ENCODE measurements around the gene KCNN2. TPM values are rescaled to one million over a fixed set of nuclear protein-coding genes. Genes with fewer than 3 reads are reported as not detected.

KCNN2 gene
- not detected in 2 replicates for total RNA-seq

- Histone ChIP-seq H3K27me3 (ENCODE audit: insufficient read depth, low read length) (peaks cover 24% of the 10 kb centered on the region), H2AFZ (ENCODE audit: low read length) (no peak within 1 kb of the TSS), H3K9me3 (ENCODE audit: low read depth, low read length) (no peaks in the 10 kb centered on the region), H3K4me2 (ENCODE audit: insufficient read depth, low read length) (no peak within 1 kb of the TSS), H3K79me2 (ENCODE audit: insufficient read depth, low read length) (no peaks in the 10 kb centered on the region), H3K27ac (ENCODE audit: low read depth, low read length) (no peak within 1 kb of the TSS), H3K4me1 (ENCODE audit: insufficient read depth, low read length) (no peaks in the 10 kb centered on the region), H4K20me1 (ENCODE audit: insufficient read depth, low read length) (no peaks in the 10 kb centered on the region), H3K4me3 (ENCODE audit: insufficient read depth, low read length) (no peak within 1 kb of the TSS), H3K36me3 (ENCODE audit: insufficient read depth, low read length) (no peaks in the 10 kb centered on the region)
- TF ChIP-seq, protein P1, sequence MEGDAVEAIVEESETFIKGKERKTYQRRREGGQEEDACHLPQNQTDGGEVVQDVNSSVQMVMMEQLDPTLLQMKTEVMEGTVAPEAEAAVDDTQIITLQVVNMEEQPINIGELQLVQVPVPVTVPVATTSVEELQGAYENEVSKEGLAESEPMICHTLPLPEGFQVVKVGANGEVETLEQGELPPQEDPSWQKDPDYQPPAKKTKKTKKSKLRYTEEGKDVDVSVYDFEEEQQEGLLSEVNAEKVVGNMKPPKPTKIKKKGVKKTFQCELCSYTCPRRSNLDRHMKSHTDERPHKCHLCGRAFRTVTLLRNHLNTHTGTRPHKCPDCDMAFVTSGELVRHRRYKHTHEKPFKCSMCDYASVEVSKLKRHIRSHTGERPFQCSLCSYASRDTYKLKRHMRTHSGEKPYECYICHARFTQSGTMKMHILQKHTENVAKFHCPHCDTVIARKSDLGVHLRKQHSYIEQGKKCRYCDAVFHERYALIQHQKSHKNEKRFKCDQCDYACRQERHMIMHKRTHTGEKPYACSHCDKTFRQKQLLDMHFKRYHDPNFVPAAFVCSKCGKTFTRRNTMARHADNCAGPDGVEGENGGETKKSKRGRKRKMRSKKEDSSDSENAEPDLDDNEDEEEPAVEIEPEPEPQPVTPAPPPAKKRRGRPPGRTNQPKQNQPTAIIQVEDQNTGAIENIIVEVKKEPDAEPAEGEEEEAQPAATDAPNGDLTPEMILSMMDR (IDR thresholded peaks at IDR 0.05; ENCODE audit: extremely low read depth, low read depth, low read length): no peak
- peak; percentile 68 for DNase-seq (ENCODE audit: insufficient read length, low spot score, missing footprints)
Observed at GRCh38 chr5:114361724-114362196, at the start of gene KCNN2. Gene KCNN2, plus strand, starts transcription at chr5:114362070. Its CDS starts 70 bp downstream, at chr5:114362140.

DNA sequence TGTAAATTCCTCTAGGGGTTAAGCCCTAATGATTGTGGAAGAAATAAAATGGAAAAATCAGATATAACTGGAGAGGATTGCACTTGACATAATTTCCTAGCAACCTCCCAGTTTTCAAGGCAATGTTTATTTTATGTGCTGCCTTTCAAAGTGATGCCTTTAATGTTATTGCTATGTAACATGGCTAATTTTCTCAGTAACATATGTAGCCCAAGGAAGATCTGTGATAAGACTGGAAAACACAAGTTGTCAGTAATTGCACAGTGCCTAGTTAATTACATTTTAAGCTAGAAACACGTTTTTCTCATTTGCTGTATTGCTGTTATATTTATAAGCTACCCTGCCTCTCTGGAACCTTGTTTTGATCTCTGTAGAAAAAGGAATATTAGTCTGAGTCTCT lies 49.2 kb upstream of the KCNN2 start:
- Histone ChIP-seq H4K20me1 (ENCODE audit: insufficient read depth, low read length) (no peaks in the 10 kb centered on the region), H3K27ac (ENCODE audit: low read depth, low read length) (no peak overlapping the region), H3K27me3 (ENCODE audit: insufficient read depth, low read length) (no peaks in the 10 kb centered on the region), H3K9me3 (ENCODE audit: low read depth, low read length) (no peaks in the 10 kb centered on the region), H3K36me3 (ENCODE audit: insufficient read depth, low read length) (no peaks in the 10 kb centered on the region), H3K4me1 (ENCODE audit: insufficient read depth, low read length) (no peaks in the 10 kb centered on the region), H2AFZ (ENCODE audit: low read length) (no peak overlapping the region), H3K79me2 (ENCODE audit: insufficient read depth, low read length) (no peaks in the 10 kb centered on the region), H3K4me3 (ENCODE audit: insufficient read depth, low read length) (no peak overlapping the region), H3K4me2 (ENCODE audit: insufficient read depth, low read length) (no peak overlapping the region)
- no peak for DNase-seq (ENCODE audit: insufficient read length, low spot score, missing footprints)
- TF ChIP-seq, protein P1 (IDR thresholded peaks at IDR 0.05; ENCODE audit: extremely low read depth, low read depth, low read length): no peak

DNA sequence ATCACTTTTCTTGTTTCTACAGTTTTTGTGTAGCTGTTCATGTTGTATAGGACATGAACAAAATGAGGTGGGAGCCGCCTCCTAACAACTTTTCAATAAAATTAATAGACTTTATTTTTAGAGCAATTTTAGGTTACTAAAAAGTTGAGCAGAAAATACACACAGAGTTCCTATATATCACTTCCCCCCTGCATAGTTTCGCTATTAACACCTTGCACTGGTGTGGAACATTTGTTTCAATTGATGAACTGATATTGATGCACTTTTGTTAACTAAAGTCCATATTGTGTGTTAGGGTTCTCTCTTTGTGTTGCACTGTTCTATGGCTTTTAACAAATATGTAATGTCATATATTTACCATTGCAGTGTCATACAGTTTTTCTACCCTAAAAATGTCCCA lies 47.8 kb upstream of the KCNN2 start:
- Histone ChIP-seq H3K27me3 (ENCODE audit: insufficient read depth, low read length) (no peaks in the 10 kb centered on the region), H3K79me2 (ENCODE audit: insufficient read depth, low read length) (no peaks in the 10 kb centered on the region), H3K27ac (ENCODE audit: low read depth, low read length) (no peak overlapping the region), H2AFZ (ENCODE audit: low read length) (no peak overlapping the region), H3K9me3 (ENCODE audit: low read depth, low read length) (no peaks in the 10 kb centered on the region), H4K20me1 (ENCODE audit: insufficient read depth, low read length) (no peaks in the 10 kb centered on the region), H3K4me3 (ENCODE audit: insufficient read depth, low read length) (no peak overlapping the region), H3K4me1 (ENCODE audit: insufficient read depth, low read length) (no peaks in the 10 kb centered on the region), H3K36me3 (ENCODE audit: insufficient read depth, low read length) (no peaks in the 10 kb centered on the region), H3K4me2 (ENCODE audit: insufficient read depth, low read length) (no peak overlapping the region)
- TF ChIP-seq, protein P1 (IDR thresholded peaks at IDR 0.05; ENCODE audit: extremely low read depth, low read depth, low read length): no peak
- DNase-seq (ENCODE audit: insufficient read length, low spot score, missing footprints): no peak

GRCh38 chr5:114316167-114316566 lies 45.7 kb upstream of the KCNN2 start:
- no peaks in the 10 kb centered on the region for H3K79me2 ChIP-seq (ENCODE audit: insufficient read depth, low read length)
- no peaks in the 10 kb centered on the region for H3K27me3 ChIP-seq (ENCODE audit: insufficient read depth, low read length)
- H4K20me1 ChIP-seq (ENCODE audit: insufficient read depth, low read length): no peaks in the 10 kb centered on the region
- no peaks in the 10 kb centered on the region for H3K9me3 ChIP-seq (ENCODE audit: low read depth, low read length)
- H3K36me3 ChIP-seq (ENCODE audit: insufficient read depth, low read length): no peaks in the 10 kb centered on the region
- H3K4me3 ChIP-seq (ENCODE audit: insufficient read depth, low read length): no peak overlapping the region
- H3K27ac ChIP-seq (ENCODE audit: low read depth, low read length): no peak overlapping the region
- H3K4me1 ChIP-seq (ENCODE audit: insufficient read depth, low read length): no peaks in the 10 kb centered on the region
- TF ChIP-seq, protein P1 (IDR thresholded peaks at IDR 0.05; ENCODE audit: extremely low read depth, low read depth, low read length): no peak
- DNase-seq (ENCODE audit: insufficient read length, low spot score, missing footprints): no peak
- H3K4me2 ChIP-seq (ENCODE audit: insufficient read depth, low read length): no peak overlapping the region
- H2AFZ ChIP-seq (ENCODE audit: low read length): no peak overlapping the region
